ENCODE results near the gene SOX6.

DNA sequence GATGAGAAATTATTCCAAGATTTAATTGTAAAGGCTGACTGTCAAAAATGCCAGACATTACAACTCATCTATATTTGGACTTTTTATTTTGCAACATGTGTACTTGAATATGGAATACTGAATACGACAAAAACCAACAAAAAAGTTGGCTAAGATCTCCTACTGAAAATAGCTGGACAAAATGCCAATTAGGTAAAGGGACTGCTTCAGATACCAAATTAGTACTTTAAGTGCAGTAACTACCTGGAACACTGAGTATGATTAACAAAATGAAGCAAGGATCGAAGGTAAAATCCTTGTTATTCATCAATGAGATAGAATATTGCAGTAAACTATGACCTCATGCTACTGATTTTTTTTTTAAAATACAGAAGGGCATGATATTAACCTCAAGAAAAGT lies 173.8 kb downstream of the SOX6 start:
- TF ChIP-seq, protein P1, sequence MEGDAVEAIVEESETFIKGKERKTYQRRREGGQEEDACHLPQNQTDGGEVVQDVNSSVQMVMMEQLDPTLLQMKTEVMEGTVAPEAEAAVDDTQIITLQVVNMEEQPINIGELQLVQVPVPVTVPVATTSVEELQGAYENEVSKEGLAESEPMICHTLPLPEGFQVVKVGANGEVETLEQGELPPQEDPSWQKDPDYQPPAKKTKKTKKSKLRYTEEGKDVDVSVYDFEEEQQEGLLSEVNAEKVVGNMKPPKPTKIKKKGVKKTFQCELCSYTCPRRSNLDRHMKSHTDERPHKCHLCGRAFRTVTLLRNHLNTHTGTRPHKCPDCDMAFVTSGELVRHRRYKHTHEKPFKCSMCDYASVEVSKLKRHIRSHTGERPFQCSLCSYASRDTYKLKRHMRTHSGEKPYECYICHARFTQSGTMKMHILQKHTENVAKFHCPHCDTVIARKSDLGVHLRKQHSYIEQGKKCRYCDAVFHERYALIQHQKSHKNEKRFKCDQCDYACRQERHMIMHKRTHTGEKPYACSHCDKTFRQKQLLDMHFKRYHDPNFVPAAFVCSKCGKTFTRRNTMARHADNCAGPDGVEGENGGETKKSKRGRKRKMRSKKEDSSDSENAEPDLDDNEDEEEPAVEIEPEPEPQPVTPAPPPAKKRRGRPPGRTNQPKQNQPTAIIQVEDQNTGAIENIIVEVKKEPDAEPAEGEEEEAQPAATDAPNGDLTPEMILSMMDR (optimal IDR thresholded peaks at IDR 0.05 in 1 of 3, IDR thresholded peaks at IDR 0.05 in 1 of 3, conservative IDR thresholded peaks at IDR 0.05 in 1 of 3; ENCODE audit: extremely low read depth in 1 of 3, insufficient read depth in 2 of 3, low read length in 3 of 3) = no peak
- TF ChIP-seq EZH2 (IDR thresholded peaks at IDR 0.05; ENCODE audit: low read length) = no peak

Data from keratinocyte (primary cell).